ENCODE data around the gene FBLN1.

GRCh38 chr22:45483319-45483718 lies 19.4 kb upstream of the FBLN1 start:
- TF ChIP-seq CTCF (conservative IDR thresholded peaks at IDR 0.05) (no peak), EZH2 (IDR thresholded peaks at IDR 0.05; ENCODE audit: low read depth) (no peak)

Data from PC-9 (cell line).